Neural progenitor cell (in vitro differentiated cells): Measurements from ENCODE around the gene ITGA2B. TPM values are rescaled to one million over a fixed set of nuclear protein-coding genes. Genes with fewer than 3 reads are reported as not detected.

Experiments used
- DNase-seq: peaks from one replicate; pipeline ENCODE4 v3.0.0-alpha.2; 2016; ENCODE audit warnings: low spot score
- H2AFZ ChIP-seq: fragments of 200-600 bp; sonication (generic); replicated peaks from 2 replicates; pipeline ENCODE4 v1.6.1; 2016; ENCODE audit warnings: antibody characterized with exemption
- H3F3A ChIP-seq: fragments of 200-600 bp; sonication (generic); 2 replicates; pipeline ENCODE4 v1.6.1; 2016; ENCODE audit warnings: antibody characterized with exemption, low read depth
- H3K27ac ChIP-seq: fragments of 200-600 bp; sonication (generic); 2 replicates; pipeline ENCODE4 v1.5.1; 2016; ENCODE audit warnings: mild to moderate bottlenecking
- H3K27me3 ChIP-seq: fragments of 200-600 bp; sonication (generic); 2 replicates; pipeline ENCODE4 v1.6.1; 2016; ENCODE audit warnings: mild to moderate bottlenecking, moderate library complexity
- H3K36me3 ChIP-seq: fragments of 200-600 bp; sonication (generic); 2 replicates; pipeline ENCODE4 v1.5.1; 2016
- H3K4me1 ChIP-seq: fragments of 200-600 bp; sonication (generic); 2 replicates; pipeline ENCODE4 v1.6.1; 2016; ENCODE audit warnings: mixed run types
- H3K4me2 ChIP-seq: fragments of 200-600 bp; sonication (generic); 2 replicates; pipeline ENCODE4 v1.6.1; 2016
- H3K4me3 ChIP-seq: fragments of 200-600 bp; sonication (generic); 2 replicates; pipeline ENCODE4 v1.5.1; 2016
- H3K79me2 ChIP-seq: fragments of 200-600 bp; sonication (generic); 2 replicates; pipeline ENCODE4 v1.6.1; 2016; ENCODE audit warnings: low read depth
- H3K9ac ChIP-seq: fragments of 200-600 bp; sonication (generic); 2 replicates; pipeline ENCODE4 v1.6.1; 2016
- H3K9me3 ChIP-seq: fragments of 200-600 bp; sonication (generic); 2 replicates; pipeline ENCODE4 v1.5.1; 2016; ENCODE audit warnings: low read depth
- H4K20me1 ChIP-seq: fragments of 200-600 bp; sonication (generic); 2 replicates; pipeline ENCODE4 v1.6.1; 2016; ENCODE audit warnings: low read depth
- H3K27ac Mint-ChIP-seq: 3 replicates; pipeline ENCODE4 v1.8.0; 2021; ENCODE audit warnings: mixed read lengths
- H3K27me3 Mint-ChIP-seq: 2 replicates; pipeline ENCODE4 v1.8.0; 2022; ENCODE audit warnings: low read depth, mild to moderate bottlenecking, inconsistent platforms, moderate library complexity, mixed read lengths; ENCODE audit not compliant: insufficient read depth
- H3K36me3 Mint-ChIP-seq: 3 replicates; pipeline ENCODE4 v1.8.0; 2021; ENCODE audit warnings: mixed read lengths
- H3K4me1 Mint-ChIP-seq: 3 replicates; pipeline ENCODE4 v1.8.0; 2021; ENCODE audit warnings: mixed read lengths
- H3K4me3 Mint-ChIP-seq: 3 replicates; pipeline ENCODE4 v1.8.0; 2021; ENCODE audit warnings: mild to moderate bottlenecking, moderate library complexity, mixed read lengths
- H3K9me3 Mint-ChIP-seq: 3 replicates; pipeline ENCODE4 v1.8.0; 2020; ENCODE audit warnings: mixed read lengths
- EZH2 ChIP-seq: fragments of 200-600 bp; sonication (generic); IDR thresholded peaks from 2 replicates; pipeline ENCODE4 v1.6.1; 2017; ENCODE audit warnings: antibody characterized with exemption, mild to moderate bottlenecking, moderate library complexity
- EZH2phosphoT487 ChIP-seq: fragments of 200-600 bp; sonication (generic); IDR thresholded peaks from 2 replicates; pipeline ENCODE4 v1.6.1; 2017; ENCODE audit warnings: antibody characterized with exemption
- total RNA-seq: library from RNA; depleted of rRNA; stranded (reverse); fragments of >200 nt; gene quantifications from 2 replicates; pipeline ENCODE4 v1.2.3, GENCODE V29; 2015; ENCODE audit warnings: low replicate concordance
- TF ChIP-seq, protein P1 (sequence below): fragments of 200-600 bp; sonication (generic); IDR thresholded peaks from 2 replicates; pipeline ENCODE4 v1.5.1; 2017; ENCODE audit warnings: antibody characterized with exemption, mild to moderate bottlenecking

Gene ITGA2B
- total RNA-seq, 1 donor from 2014 or later: 4.7 TPM

DNA sequence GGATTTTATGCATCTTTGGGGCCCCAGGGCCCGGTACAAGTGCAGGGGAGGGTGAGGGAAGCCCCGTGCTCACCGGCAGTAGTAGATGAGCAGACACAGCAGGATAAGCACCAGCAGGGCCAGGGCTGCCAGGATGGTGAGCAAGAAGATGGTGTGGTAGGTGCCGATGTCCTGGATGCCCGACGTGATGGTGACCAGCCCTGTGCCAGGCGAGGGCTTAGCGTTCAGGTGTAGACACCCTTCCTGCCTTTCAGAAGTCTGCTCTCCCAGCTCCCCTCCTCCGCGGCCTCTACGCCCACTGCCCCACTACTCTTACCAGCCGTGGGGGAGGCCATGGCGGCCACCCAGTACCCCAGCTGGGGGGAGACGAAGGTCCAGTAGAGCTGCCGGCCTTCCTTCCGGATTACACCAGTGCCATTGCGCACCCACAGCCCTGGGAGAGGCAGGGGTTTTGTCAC is 33.8 kb downstream of the ITGA2B start:
- DNase-seq: no peak
- peaks cover 30% of the 10 kb centered on the region for H3K79me2 ChIP-seq
- H3K27ac ChIP-seq: no peak overlapping the region
- Mint-ChIP-seq H3K27ac (no peak overlapping the region), H3K4me3 (no peak overlapping the region), H3K27me3 (peaks cover 10% of the 10 kb centered on the region), H3K4me1 (peaks cover 17% of the 10 kb centered on the region), H3K36me3 (peaks cover 9% of the 10 kb centered on the region), H3K9me3 (no peaks in the 10 kb centered on the region)
- H4K20me1 ChIP-seq: peaks cover 88% of the 10 kb centered on the region
- no peak overlapping the region for H2AFZ ChIP-seq
- peaks cover 12% of the 10 kb centered on the region for H3K27me3 ChIP-seq
- no peak overlapping the region for H3K4me2 ChIP-seq
- no peaks in the 10 kb centered on the region for H3K36me3 ChIP-seq
- peaks cover 10% of the 10 kb centered on the region for H3K4me1 ChIP-seq
- TF ChIP-seq, protein P1, sequence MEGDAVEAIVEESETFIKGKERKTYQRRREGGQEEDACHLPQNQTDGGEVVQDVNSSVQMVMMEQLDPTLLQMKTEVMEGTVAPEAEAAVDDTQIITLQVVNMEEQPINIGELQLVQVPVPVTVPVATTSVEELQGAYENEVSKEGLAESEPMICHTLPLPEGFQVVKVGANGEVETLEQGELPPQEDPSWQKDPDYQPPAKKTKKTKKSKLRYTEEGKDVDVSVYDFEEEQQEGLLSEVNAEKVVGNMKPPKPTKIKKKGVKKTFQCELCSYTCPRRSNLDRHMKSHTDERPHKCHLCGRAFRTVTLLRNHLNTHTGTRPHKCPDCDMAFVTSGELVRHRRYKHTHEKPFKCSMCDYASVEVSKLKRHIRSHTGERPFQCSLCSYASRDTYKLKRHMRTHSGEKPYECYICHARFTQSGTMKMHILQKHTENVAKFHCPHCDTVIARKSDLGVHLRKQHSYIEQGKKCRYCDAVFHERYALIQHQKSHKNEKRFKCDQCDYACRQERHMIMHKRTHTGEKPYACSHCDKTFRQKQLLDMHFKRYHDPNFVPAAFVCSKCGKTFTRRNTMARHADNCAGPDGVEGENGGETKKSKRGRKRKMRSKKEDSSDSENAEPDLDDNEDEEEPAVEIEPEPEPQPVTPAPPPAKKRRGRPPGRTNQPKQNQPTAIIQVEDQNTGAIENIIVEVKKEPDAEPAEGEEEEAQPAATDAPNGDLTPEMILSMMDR: no peak
- TF ChIP-seq EZH2: no peak
- TF ChIP-seq EZH2phosphoT487: no peak
- H3K4me3 ChIP-seq: no peak overlapping the region
- peaks cover 39% of the 10 kb centered on the region for H3F3A ChIP-seq
- no peak overlapping the region for H3K9ac ChIP-seq
- H3K9me3 ChIP-seq: no peaks in the 10 kb centered on the region

DNA sequence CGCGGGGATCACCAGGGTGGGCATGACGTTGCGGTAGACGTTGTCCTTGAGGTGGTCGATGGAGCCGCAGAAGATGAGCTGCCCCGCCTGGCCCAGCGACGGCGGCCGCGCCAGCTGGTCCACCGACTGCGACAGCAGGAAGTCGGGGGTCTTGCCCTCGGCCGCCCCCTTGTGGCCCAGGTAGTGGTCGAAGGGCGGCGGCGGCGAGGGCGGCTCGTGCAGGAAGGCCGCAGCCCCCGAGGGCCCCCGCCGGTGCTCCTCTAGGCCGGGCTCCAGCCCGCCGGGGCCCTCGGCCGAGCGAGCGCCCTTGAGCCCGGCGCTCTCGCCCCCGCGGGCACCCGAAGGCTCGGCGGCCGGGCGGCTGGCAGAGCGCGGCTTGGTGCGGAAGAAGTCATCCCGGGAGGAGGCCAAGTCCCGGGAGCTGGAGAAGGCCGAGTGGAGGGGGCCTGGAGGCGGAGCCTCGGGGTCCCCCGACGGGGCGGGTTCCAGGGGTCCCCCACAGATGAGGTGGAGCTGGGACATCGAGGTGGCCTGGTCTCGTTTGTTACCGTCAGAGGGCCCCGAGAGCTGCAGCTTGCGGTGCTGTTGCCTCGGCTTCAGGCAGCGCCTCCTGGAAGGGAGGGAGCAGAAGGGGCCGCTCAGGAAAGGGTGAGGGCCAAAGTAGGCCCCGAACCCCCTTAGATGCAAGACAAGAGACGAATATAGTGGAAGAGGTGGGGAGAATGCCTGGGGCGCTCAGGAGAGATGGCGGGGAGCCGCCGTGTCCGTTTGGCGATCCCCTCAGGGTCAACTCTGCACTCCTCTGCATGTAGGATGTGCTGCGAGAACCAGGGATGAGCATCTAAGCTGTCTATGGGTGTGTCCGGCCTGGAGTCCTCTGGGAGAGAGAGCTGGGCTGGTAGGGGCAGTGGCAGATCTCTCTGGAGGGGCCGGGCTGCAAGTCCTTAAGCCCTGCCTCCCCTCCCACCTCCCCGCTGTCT is 34.6 kb downstream of the ITGA2B start:
- Histone ChIP-seq H3K4me1 (peaks cover 2% of the 10 kb centered on the region), H3K79me2 (peaks cover 22% of the 10 kb centered on the region), H3K27me3 (peaks cover 12% of the 10 kb centered on the region), H3K4me2 (peak overlapping the region; percentile 63), H2AFZ (no peak overlapping the region), H3K4me3 (no peak overlapping the region), H3F3A (peaks cover 33% of the 10 kb centered on the region), H4K20me1 (peaks cover 80% of the 10 kb centered on the region), H3K9ac (no peak overlapping the region), H3K9me3 (no peaks in the 10 kb centered on the region), H3K36me3 (no peaks in the 10 kb centered on the region), H3K27ac (no peak overlapping the region)
- H3K9me3 Mint-ChIP-seq: no peaks in the 10 kb centered on the region
- H3K4me1 Mint-ChIP-seq: peaks cover 9% of the 10 kb centered on the region
- TF ChIP-seq, protein P1: peak; percentile 63
- no peak for TF ChIP-seq EZH2phosphoT487
- TF ChIP-seq EZH2: no peak
- peaks cover 9% of the 10 kb centered on the region for H3K36me3 Mint-ChIP-seq
- no peak overlapping the region for H3K4me3 Mint-ChIP-seq
- H3K27me3 Mint-ChIP-seq: peaks cover 12% of the 10 kb centered on the region
- peak; percentile 91 for DNase-seq
- H3K27ac Mint-ChIP-seq: no peak overlapping the region

DNA sequence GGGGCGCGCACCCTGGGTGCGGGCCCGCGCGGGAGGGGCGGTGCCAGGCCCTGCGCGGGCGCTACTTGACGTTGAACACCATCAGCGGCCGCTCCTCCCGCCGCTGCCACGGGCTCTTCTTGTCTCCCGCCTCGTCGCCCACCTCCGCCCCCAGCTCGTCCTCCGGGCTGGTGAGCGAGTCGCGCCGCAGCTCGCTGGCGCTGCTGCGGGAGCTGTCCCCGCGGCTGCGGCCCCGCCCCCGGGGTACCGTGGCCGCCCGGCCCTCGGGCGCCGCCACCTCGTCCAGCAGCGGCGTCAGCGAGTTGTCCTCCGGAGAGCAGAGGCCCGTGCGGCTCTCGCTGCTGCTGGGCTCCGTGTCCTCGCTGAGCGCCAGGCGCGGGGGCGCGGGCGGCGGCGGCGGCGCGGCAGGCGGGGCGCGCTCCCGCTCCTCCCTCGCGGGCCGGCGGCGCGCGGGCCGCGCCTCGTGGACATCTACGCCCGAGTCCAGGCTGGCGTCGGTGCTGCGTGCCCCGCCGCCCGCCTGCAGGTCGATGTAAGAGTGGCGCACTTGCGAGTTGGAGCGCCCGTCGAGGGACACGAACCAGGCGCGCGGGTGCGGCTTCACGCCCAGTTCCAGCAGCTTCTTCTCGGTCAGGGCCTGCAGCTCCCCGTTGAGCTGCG is 35.6 kb downstream of the ITGA2B start:
- Mint-ChIP-seq H3K4me1 (peaks cover 4% of the 10 kb centered on the region), H3K27me3 (peaks cover 12% of the 10 kb centered on the region), H3K9me3 (no peaks in the 10 kb centered on the region), H3K27ac (no peak overlapping the region), H3K36me3 (peaks cover 7% of the 10 kb centered on the region), H3K4me3 (no peak overlapping the region)
- Histone ChIP-seq H3K27ac (no peak overlapping the region), H3F3A (peaks cover 33% of the 10 kb centered on the region), H3K4me3 (peak overlapping the region; percentile 41), H3K9ac (no peak overlapping the region), H3K9me3 (no peaks in the 10 kb centered on the region), H3K79me2 (peaks cover 12% of the 10 kb centered on the region), H3K4me2 (peak overlapping the region; percentile 73), H3K4me1 (no peaks in the 10 kb centered on the region), H2AFZ (no peak overlapping the region), H3K36me3 (no peaks in the 10 kb centered on the region), H4K20me1 (peaks cover 69% of the 10 kb centered on the region), H3K27me3 (peaks cover 12% of the 10 kb centered on the region)
- peak; percentile 81 for DNase-seq
- TF ChIP-seq, protein P1: no peak
- TF ChIP-seq EZH2 (no peak), EZH2phosphoT487 (no peak)
